PC-9 (cell line): ENCODE results near the gene YBX1. TPM values are rescaled to one million over a fixed set of nuclear protein-coding genes. Genes with fewer than 3 reads are reported as not detected.
"Not testable (repeated sequence)": the region's sequence is repeated elsewhere in the genome, so short reads cannot be mapped to it uniquely, and the experiment has no call there.

Source experiments
- BruUV-seq: library from RNA; stranded (reverse); fragments of 400-500 nt; replicated peaks from 2 replicates; lab custom pipeline; 2021; lab: Mats Ljungman, UMichigan
- CTCF ChIA-PET: fragments of 300-600 bp; sonication (Branson Sonifier 250); formaldehyde crosslinking; loops from one replicate; lab custom pipeline; 2022; ENCODE audit warnings: antibody characterized with exemption; lab: Charles Lee
- POLR2A ChIA-PET: fragments of 300-600 bp; sonication (Branson Sonifier 250); formaldehyde crosslinking; loops from one replicate; lab custom pipeline; 2022; ENCODE audit warnings: antibody characterized with exemption; ENCODE audit not compliant: unreplicated experiment; lab: Charles Lee
- DNase-seq, 2 experiments: peaks; one replicate each; pipeline versions ENCODE4 v3.0.0 to v3.0.0-alpha.2; 2015 to 2022; ENCODE audit warnings: mixed read lengths in 1 of 2
- H2AFZ ChIP-seq: fragments of 200-600 bp; sonication (generic); 2 replicates; pipeline ENCODE4 v1.8.1; 2017; ENCODE audit warnings: antibody characterized with exemption
- H3F3A ChIP-seq: fragments of 200-600 bp; sonication (generic); 2 replicates; pipeline ENCODE4 v1.8.1; 2017; ENCODE audit warnings: antibody characterized with exemption, mild to moderate bottlenecking, low read depth; ENCODE audit not compliant: insufficient read depth
- H3K27ac ChIP-seq: fragments of 200-600 bp; sonication (generic); 2 replicates; pipeline ENCODE4 v1.6.1; 2016; ENCODE audit warnings: mixed run types
- H3K27me3 ChIP-seq: fragments of 200-600 bp; sonication (generic); 2 replicates; pipeline ENCODE4 v1.6.1; 2016; ENCODE audit warnings: low read depth, mixed run types; ENCODE audit not compliant: insufficient read depth
- H3K36me3 ChIP-seq: fragments of 200-600 bp; sonication (generic); 2 replicates; pipeline ENCODE4 v1.6.1; 2016; ENCODE audit warnings: low read depth, mixed run types
- H3K4me1 ChIP-seq: fragments of 200-600 bp; sonication (generic); replicated peaks from 2 replicates; pipeline ENCODE4 v1.6.1; 2016; ENCODE audit warnings: mixed run types; ENCODE audit not compliant: insufficient read depth
- H3K4me2 ChIP-seq: fragments of 200-600 bp; sonication (generic); 2 replicates; pipeline ENCODE4 v1.6.1; 2017; ENCODE audit warnings: mixed run types
- H3K4me3 ChIP-seq: fragments of 200-600 bp; sonication (generic); 2 replicates; pipeline ENCODE4 v1.6.1; 2016; ENCODE audit warnings: mixed run types
- H3K79me2 ChIP-seq: fragments of 200-600 bp; sonication (generic); 2 replicates; pipeline ENCODE4 v1.6.1; 2017; ENCODE audit warnings: low read depth, mixed run types
- H3K9me2 ChIP-seq: fragments of 200-600 bp; sonication (generic); 2 replicates; pipeline ENCODE4 v1.8.1; 2017; ENCODE audit warnings: mild to moderate bottlenecking; ENCODE audit not compliant: insufficient read depth
- H3K9me3 ChIP-seq: fragments of 200-600 bp; sonication (generic); 2 replicates; pipeline ENCODE4 v1.8.1; 2016; ENCODE audit warnings: low read depth; ENCODE audit not compliant: insufficient read depth
- H4K20me1 ChIP-seq: fragments of 200-600 bp; sonication (generic); 2 replicates; pipeline ENCODE4 v1.8.1; 2017; ENCODE audit not compliant: insufficient read depth
- EZH2 ChIP-seq: fragments of 200-600 bp; sonication (generic); IDR thresholded peaks from 2 replicates; pipeline ENCODE4 v1.8.0; 2017; ENCODE audit warnings: antibody characterized with exemption, low read depth
- intact Hi-C: fragments of 100-400 bp; cut with micrococcal nuclease; formaldehyde crosslinking; loops from one replicate; pipeline ENCODE4 v1.10.0; 2022; ENCODE audit not compliant: unreplicated experiment
- total RNA-seq: library from RNA; stranded (reverse); gene quantifications from 2 replicates; pipeline ENCODE4 v1.2.3, GENCODE V29; 2021
- TF ChIP-seq, protein P1 (sequence below): fragments of 200-600 bp; sonication (generic); conservative IDR thresholded peaks from 2 replicates; pipeline ENCODE4 v1.6.1; 2017; ENCODE audit warnings: mixed run types, antibody characterized with exemption, mild to moderate bottlenecking, moderate library complexity

Gene YBX1
- total RNA-seq, 1 experiment from 2014 or later, result 1,130 TPM

DNA sequence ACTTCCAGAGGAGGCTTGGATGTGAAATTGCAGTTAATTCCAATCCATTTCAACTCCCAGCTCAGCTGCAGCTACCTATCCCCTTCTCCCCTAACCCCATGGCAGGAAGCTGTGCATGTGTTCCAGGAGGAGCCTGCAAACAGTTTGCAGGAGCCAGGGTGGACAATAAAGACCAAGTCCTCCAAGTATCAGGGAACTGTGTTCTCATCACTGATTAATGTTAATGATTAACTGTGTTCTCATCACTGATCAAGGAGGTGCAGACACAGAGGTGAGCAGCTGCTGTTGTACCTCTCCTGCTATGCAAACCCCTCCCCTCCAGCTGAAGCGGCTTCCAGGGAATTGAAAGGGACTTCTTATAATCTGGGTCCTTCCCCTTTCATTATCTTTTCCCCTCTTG is 38.6 kb downstream of the YBX1 start:
- Histone ChIP-seq H2AFZ (no peak overlapping the region), H3K4me2 (no peak overlapping the region), H3K4me3 (no peak overlapping the region), H3K27ac (no peak overlapping the region), H3K27me3 (no peaks in the 10 kb centered on the region), H3K9me2 (no peaks in the 10 kb centered on the region), H3K36me3 (no peaks in the 10 kb centered on the region), H4K20me1 (no peaks in the 10 kb centered on the region), H3K4me1 (no peaks in the 10 kb centered on the region), H3K9me3 (no peaks in the 10 kb centered on the region), H3F3A (no peaks in the 10 kb centered on the region), H3K79me2 (no peaks in the 10 kb centered on the region)
- no TSS peak for BruUV-seq
- TF ChIP-seq EZH2, result no peak
- TF ChIP-seq, protein P1, sequence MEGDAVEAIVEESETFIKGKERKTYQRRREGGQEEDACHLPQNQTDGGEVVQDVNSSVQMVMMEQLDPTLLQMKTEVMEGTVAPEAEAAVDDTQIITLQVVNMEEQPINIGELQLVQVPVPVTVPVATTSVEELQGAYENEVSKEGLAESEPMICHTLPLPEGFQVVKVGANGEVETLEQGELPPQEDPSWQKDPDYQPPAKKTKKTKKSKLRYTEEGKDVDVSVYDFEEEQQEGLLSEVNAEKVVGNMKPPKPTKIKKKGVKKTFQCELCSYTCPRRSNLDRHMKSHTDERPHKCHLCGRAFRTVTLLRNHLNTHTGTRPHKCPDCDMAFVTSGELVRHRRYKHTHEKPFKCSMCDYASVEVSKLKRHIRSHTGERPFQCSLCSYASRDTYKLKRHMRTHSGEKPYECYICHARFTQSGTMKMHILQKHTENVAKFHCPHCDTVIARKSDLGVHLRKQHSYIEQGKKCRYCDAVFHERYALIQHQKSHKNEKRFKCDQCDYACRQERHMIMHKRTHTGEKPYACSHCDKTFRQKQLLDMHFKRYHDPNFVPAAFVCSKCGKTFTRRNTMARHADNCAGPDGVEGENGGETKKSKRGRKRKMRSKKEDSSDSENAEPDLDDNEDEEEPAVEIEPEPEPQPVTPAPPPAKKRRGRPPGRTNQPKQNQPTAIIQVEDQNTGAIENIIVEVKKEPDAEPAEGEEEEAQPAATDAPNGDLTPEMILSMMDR, result no peak
- intact Hi-C loops, result no loop called here
- CTCF ChIA-PET, result no interaction called here
- POLR2A ChIA-PET, result no interaction called here
- DNase-seq, result no peak

DNA sequence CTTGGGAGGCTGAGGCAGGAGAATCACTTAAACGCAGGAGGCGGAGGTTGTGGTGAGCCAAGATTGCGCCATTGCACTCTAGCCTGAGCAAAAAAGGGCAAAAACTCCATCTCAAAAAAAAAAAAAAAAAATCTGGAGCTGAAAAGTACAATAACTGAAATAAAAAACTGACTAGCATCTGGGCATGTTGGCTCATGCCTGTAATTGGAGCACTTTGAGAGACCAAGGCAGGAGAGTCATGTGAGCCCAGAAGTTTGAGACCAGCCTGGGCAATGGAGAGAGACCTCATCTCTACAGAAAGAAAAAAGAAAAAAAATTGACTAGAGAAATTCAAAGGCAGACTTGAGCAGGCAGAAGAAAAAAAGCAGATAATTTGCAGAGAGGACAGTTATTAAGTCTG is 39.7 kb downstream of the YBX1 start:
- ChIA-PET CTCF (no interaction called here), POLR2A (no interaction called here)
- Histone ChIP-seq H3K27me3 (no peaks in the 10 kb centered on the region), H3K9me2 (no peaks in the 10 kb centered on the region), H4K20me1 (no peaks in the 10 kb centered on the region), H2AFZ (no peak overlapping the region), H3K36me3 (no peaks in the 10 kb centered on the region), H3K9me3 (no peaks in the 10 kb centered on the region), H3F3A (no peaks in the 10 kb centered on the region), H3K4me3 (no peak overlapping the region), H3K79me2 (no peaks in the 10 kb centered on the region), H3K4me1 (no peaks in the 10 kb centered on the region), H3K4me2 (no peak overlapping the region), H3K27ac (no peak overlapping the region)
- TF ChIP-seq, protein P1, result no peak
- TF ChIP-seq EZH2, result no peak
- no peak for DNase-seq
- intact Hi-C loops, result no loop called here
- no TSS peak for BruUV-seq

DNA sequence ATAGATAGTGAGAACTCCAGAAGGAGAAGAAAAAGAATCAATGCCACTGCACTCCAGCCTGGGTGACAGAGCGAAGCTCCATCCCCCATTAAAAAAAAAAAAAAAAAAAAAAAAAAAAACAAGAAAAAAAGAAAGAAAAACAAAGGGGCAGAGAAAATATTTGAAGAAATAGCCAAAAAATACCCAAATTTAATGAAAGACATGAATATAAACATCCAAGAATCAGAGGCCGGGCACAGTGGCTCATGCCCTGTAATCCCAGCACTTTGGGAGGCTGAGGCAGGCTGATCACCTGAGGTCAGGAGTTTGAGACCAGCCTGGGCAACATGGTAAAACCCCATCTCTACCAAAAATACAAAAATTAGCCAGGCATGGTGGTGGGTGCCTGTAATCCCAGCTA is 40.2 kb downstream of the YBX1 start:
- intact Hi-C loops, H3K27me3 ChIP-seq, POLR2A ChIA-PET, DNase-seq, H3K4me2 ChIP-seq, H3K4me1 ChIP-seq, H3K9me2 ChIP-seq, H3K9me3 ChIP-seq, H3K4me3 ChIP-seq, BruUV-seq, H3F3A ChIP-seq, H3K36me3 ChIP-seq, H2AFZ ChIP-seq, H3K27ac ChIP-seq, H3K79me2 ChIP-seq, H4K20me1 ChIP-seq: not testable (repeated sequence)
- CTCF ChIA-PET, result interaction anchor here (0.5 kb wide), 1 partner anchor 1382 kb away, joined by 4 read pairs; no protein-coding TSS in a partner anchor

DNA sequence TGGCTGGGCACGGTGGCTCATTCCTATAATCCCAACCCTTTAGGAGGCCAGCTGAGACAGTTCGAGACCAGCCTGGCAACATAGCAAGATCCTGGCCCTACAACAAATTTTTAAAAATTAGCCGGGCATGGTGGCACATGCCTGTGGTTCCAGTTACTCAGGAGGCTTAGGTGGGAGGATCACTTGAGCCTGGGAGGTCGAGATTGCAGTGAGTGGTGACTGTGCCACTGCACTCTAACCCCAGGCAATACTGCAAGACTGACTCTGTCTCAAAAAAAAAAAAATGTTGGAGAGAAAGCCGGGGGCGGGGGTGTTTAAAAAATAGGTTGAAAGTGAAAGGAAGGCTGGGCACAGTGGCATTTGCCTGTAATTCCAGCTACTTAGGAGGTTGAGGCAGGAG is 41.3 kb downstream of the YBX1 start:
- Histone ChIP-seq H3K4me3 (no peak overlapping the region), H3K4me1 (no peaks in the 10 kb centered on the region), H3F3A (no peaks in the 10 kb centered on the region), H3K27me3 (no peaks in the 10 kb centered on the region), H3K79me2 (no peaks in the 10 kb centered on the region), H2AFZ (no peak overlapping the region), H3K36me3 (no peaks in the 10 kb centered on the region), H3K9me2 (no peaks in the 10 kb centered on the region), H3K4me2 (no peak overlapping the region), H3K9me3 (no peaks in the 10 kb centered on the region), H3K27ac (no peak overlapping the region), H4K20me1 (no peaks in the 10 kb centered on the region)
- DNase-seq, result no peak
- ChIA-PET POLR2A (interaction anchor here (0.7 kb wide), 1 partner anchor 11 kb away, joined by 13 read pairs; no protein-coding TSS in a partner anchor), CTCF (no interaction called here)
- BruUV-seq, result no TSS peak
- TF ChIP-seq, protein P1, result no peak
- no peak for TF ChIP-seq EZH2
- intact Hi-C loops, result no loop called here

DNA sequence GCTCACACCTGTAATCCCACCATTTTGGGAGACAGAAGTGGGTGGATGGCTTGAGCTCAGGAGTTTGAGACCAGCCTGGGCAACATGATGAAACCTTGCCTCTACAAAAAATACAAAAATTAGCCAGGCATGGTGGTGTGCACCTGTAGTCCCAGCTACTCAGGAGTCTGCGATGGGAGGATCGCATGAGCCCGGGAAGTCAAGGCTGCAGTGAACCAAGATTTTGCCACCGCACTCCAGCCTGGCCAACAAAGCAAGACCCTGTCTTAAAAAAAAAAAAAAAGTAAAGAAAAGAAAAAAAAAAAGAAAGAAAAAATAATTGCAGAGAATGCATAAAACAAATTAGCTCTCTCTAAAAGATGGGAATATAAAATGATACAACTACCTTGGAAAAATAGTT is 43.6 kb downstream of the YBX1 start:
- H3K27ac ChIP-seq, H3K4me2 ChIP-seq, H2AFZ ChIP-seq, BruUV-seq, POLR2A ChIA-PET, H3K9me3 ChIP-seq, H3K79me2 ChIP-seq, intact Hi-C loops, H3K4me1 ChIP-seq, H4K20me1 ChIP-seq, H3F3A ChIP-seq, H3K27me3 ChIP-seq, H3K4me3 ChIP-seq, DNase-seq, H3K9me2 ChIP-seq, H3K36me3 ChIP-seq: not testable (repeated sequence)
- CTCF ChIA-PET, result interaction anchor here (0.7 kb wide), 2 partner anchors 21 to 68 kb away, joined by 3 read pairs; no protein-coding TSS in a partner anchor
